ENCODE measurements around the gene DELE1. TPM values are rescaled to one million over a fixed set of nuclear protein-coding genes. Genes with fewer than 3 reads are reported as not detected.

DELE1 gene
- polyA plus RNA-seq, 1 experiment = 110 TPM

DNA sequence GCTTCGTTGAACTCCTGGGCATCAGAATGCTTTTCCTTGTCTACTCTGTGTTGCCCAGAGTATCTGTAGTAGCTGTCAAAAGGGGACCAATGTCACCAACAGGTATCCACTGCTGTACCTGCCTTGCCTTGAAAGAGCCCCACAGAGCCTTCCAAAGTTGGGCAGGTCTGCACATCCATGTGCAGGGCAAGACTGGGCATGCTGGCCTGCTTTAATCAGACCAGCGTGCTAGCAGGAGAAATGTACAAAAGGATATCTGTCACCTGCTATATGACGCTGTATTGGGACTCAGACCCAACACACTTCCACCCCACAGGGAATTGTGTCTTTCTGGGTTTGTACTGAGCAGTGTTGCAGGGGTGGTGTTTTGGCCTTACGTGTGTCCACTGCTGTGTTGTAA, 11.9 kb downstream of the DELE1 start:
- CTCF ChIA-PET = interaction anchor here (1.0 to 1.3 kb wide), 2 partner anchors 26 to 54 kb away, joined by 3 to 4 read pairs; no protein-coding TSS in a partner anchor
- Histone ChIP-seq H3K36me3 (ENCODE audit: control insufficient read depth, insufficient read depth, low read length) (peaks cover 43% of the 10 kb centered on the region), H3K27me3 (ENCODE audit: control insufficient read depth, insufficient read depth, low read length) (no peaks in the 10 kb centered on the region), H3K4me3 (ENCODE audit: low read depth, low read length) (no peak overlapping the region)
- POLR2A ChIA-PET = no interaction called here
- no peak for DNase-seq (ENCODE audit: low read depth)
- TF ChIP-seq, protein P1, sequence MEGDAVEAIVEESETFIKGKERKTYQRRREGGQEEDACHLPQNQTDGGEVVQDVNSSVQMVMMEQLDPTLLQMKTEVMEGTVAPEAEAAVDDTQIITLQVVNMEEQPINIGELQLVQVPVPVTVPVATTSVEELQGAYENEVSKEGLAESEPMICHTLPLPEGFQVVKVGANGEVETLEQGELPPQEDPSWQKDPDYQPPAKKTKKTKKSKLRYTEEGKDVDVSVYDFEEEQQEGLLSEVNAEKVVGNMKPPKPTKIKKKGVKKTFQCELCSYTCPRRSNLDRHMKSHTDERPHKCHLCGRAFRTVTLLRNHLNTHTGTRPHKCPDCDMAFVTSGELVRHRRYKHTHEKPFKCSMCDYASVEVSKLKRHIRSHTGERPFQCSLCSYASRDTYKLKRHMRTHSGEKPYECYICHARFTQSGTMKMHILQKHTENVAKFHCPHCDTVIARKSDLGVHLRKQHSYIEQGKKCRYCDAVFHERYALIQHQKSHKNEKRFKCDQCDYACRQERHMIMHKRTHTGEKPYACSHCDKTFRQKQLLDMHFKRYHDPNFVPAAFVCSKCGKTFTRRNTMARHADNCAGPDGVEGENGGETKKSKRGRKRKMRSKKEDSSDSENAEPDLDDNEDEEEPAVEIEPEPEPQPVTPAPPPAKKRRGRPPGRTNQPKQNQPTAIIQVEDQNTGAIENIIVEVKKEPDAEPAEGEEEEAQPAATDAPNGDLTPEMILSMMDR (IDR thresholded peaks at IDR 0.05; ENCODE audit: insufficient read depth, low read depth, low read length) = no peak

DNA sequence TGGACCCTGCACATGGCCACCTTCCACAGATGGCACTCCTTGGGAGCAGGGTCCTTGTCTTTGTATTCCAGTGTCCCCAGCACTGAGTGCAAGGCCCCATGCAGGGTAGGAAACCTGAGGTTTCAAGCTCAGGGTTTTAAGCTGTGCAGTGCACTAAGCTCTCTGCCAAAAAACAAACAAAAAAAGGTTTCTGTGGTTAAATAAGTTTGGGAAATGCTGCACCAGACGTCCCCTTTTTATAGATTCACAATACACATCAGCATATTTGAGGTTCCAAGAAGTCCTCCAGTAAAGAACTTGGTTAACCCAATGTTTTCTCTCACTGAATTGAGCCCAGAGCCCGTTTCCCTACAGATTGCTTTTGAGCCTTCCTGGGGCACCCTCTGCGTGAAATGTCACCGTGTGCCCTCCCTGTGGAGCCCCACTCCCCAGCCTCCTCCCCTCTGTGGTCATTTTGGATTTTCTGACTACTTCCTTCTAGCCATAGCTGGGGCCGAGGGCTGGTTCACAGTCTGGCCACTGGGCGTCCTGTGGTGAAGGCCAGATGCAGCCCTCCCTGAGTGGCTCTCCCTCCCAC, 17.1 kb downstream of the DELE1 start:
- TF ChIP-seq, protein P1 (IDR thresholded peaks at IDR 0.05; ENCODE audit: insufficient read depth, low read depth, low read length) = peak; percentile 48
- no peak overlapping the region for H3K4me3 ChIP-seq (ENCODE audit: low read depth, low read length)
- ChIA-PET CTCF (interaction anchor here (0.8 to 5.7 kb wide), 12 partner anchors 10 to 249 kb away, joined by 3 to 57 read pairs (median 5); partner anchors contain the start of genes DELE1, PCDH1, PCDH12 and RNF14), POLR2A (interaction anchor here (1.5 kb wide), 1 partner anchor 17 kb away, joined by 3 read pairs; the partner anchor contains the start of gene DELE1)
- H3K36me3 ChIP-seq (ENCODE audit: control insufficient read depth, insufficient read depth, low read length) = peaks cover 18% of the 10 kb centered on the region
- H3K27me3 ChIP-seq (ENCODE audit: control insufficient read depth, insufficient read depth, low read length) = no peaks in the 10 kb centered on the region
- DNase-seq (ENCODE audit: low read depth) = peak; percentile 41

DNA sequence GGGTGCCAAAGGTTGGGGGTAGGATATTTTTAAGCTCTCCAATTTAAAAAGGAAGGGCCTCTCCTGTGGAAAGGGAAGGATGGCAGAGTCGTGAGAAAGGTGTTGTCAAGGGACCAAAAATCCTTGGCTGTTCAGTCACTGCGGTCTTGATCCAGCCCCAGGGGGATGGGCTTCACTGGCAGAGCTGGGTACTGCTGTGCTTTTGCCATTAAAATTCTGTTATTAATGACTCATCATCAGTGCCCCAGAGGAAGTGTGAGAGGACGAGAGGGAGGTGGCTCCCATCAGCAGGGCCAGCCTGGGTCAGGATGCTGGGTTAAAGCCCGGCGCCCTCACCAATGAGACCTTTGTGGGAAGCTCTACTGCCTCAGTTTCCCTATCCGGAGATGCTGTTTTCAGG, 17.6 kb downstream of the DELE1 start:
- TF ChIP-seq, protein P1 (IDR thresholded peaks at IDR 0.05; ENCODE audit: insufficient read depth, low read depth, low read length) = no peak
- DNase-seq (ENCODE audit: low read depth) = peak; percentile 6
- ChIA-PET POLR2A (interaction anchor here (1.5 kb wide), 1 partner anchor 18 kb away, joined by 3 read pairs; the partner anchor contains the start of gene DELE1), CTCF (interaction anchor here (0.8 to 5.7 kb wide), 12 partner anchors 9 to 250 kb away, joined by 3 to 57 read pairs (median 5); partner anchors contain the start of genes DELE1, PCDH1, PCDH12 and RNF14)
- Histone ChIP-seq H3K36me3 (ENCODE audit: control insufficient read depth, insufficient read depth, low read length) (peaks cover 16% of the 10 kb centered on the region), H3K27me3 (ENCODE audit: control insufficient read depth, insufficient read depth, low read length) (no peaks in the 10 kb centered on the region), H3K4me3 (ENCODE audit: low read depth, low read length) (no peak overlapping the region)

DNA sequence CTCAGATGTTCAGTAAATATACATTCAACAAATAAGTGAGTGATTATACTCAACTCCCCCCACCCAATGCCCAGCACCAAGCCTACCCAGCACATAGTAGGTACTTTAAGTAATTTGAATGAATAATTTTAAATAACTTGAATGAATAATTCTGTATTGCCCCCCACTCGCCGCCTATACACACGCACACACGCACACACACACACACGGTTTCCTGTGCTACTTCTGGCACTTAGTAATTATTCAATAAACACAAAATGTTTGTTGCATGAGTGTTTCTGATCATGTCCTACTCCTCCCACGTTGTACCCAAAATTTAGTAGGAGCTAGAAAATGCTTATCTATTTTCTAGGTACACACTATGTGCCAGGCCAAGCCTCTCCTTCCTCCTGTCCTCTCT, 18.1 kb downstream of the DELE1 start:
- no peaks in the 10 kb centered on the region for H3K27me3 ChIP-seq (ENCODE audit: control insufficient read depth, insufficient read depth, low read length)
- ChIA-PET CTCF (interaction anchor here (0.8 to 5.7 kb wide), 8 partner anchors 9 to 246 kb away, joined by 3 to 57 read pairs (median 4); partner anchors contain the start of genes PCDH1 and PCDH12), POLR2A (no interaction called here)
- peaks cover 15% of the 10 kb centered on the region for H3K36me3 ChIP-seq (ENCODE audit: control insufficient read depth, insufficient read depth, low read length)
- H3K4me3 ChIP-seq (ENCODE audit: low read depth, low read length) = no peak overlapping the region
- TF ChIP-seq, protein P1 (IDR thresholded peaks at IDR 0.05; ENCODE audit: insufficient read depth, low read depth, low read length) = no peak
- no peak for DNase-seq (ENCODE audit: low read depth)

DNA sequence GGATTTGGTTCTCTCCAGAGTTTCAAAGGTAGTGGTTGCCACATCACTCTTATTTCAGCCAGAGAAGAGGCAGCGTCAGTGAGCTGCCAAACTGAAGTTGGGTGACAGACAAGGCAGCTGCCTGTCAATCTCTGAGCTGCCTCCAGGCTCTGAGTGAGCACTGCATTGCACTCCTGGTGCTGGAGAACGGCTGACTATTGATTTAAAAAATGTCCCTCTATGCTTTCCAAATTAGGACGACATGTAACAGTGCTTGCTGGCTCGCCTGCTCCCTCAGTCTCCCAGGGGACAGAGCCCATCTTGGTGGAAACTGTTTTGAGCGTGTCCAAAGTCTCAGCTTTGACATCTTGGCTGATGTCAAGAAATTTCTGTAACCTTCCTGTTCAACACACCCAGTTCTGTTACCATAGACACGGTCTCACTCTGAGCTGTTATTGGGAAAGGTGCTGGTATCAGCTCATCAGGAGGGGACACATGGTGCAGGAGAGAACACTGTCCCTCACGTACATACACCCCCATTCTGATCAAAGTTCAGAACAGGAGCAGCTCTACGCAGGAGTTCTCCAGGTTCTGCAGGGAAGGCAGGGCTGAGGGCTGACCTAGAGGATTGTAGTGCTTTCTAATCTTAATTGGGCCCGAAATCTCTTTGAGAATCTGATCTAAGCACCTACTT, 18.6 kb downstream of the DELE1 start:
- Histone ChIP-seq H3K27me3 (ENCODE audit: control insufficient read depth, insufficient read depth, low read length) (no peaks in the 10 kb centered on the region), H3K36me3 (ENCODE audit: control insufficient read depth, insufficient read depth, low read length) (peaks cover 11% of the 10 kb centered on the region), H3K4me3 (ENCODE audit: low read depth, low read length) (no peak overlapping the region)
- POLR2A ChIA-PET = no interaction called here
- TF ChIP-seq, protein P1 (IDR thresholded peaks at IDR 0.05; ENCODE audit: insufficient read depth, low read depth, low read length) = no peak
- DNase-seq (ENCODE audit: low read depth) = no peak
- CTCF ChIA-PET = interaction anchor here (1.2 to 5.7 kb wide), 4 partner anchors 17 to 62 kb away, joined by 3 to 57 read pairs (median 6); partner anchors contain the start of gene PCDH12
